BE2C (cell line): ENCODE measurements around the gene DOC2B.

Experiments used
- DNase-seq: peaks from one replicate; pipeline ENCODE4 v3.0.0-alpha.2; 2020
- H3K27me3 ChIP-seq: fragments of 250-450 bp; sonication (Bioruptor Pico); 2 replicates; pipeline ENCODE4 v1.5.1; 2020; ENCODE audit warnings: mild to moderate bottlenecking
- H3K36me3 ChIP-seq: fragments of 250-450 bp; sonication (Bioruptor Pico); 2 replicates; pipeline ENCODE4 v1.5.1; 2020; ENCODE audit warnings: mild to moderate bottlenecking
- H3K4me1 ChIP-seq: fragments of 250-450 bp; sonication (Bioruptor Pico); 2 replicates; pipeline ENCODE4 v1.5.1; 2020
- H3K4me3 ChIP-seq: 2 replicates; pipeline ENCODE4 v1.5.1; 2011; ENCODE audit warnings: low read depth, low read length
- H3K9me3 ChIP-seq: fragments of 250-450 bp; sonication (Bioruptor Pico); 2 replicates; pipeline ENCODE4 v1.5.1; 2020
- CTCF ChIP-seq: IDR thresholded peaks from 2 replicates; pipeline ENCODE4 v1.5.1; 2012; ENCODE audit warnings: mild to moderate bottlenecking, low read depth, low read length

Gene DOC2B

DNA sequence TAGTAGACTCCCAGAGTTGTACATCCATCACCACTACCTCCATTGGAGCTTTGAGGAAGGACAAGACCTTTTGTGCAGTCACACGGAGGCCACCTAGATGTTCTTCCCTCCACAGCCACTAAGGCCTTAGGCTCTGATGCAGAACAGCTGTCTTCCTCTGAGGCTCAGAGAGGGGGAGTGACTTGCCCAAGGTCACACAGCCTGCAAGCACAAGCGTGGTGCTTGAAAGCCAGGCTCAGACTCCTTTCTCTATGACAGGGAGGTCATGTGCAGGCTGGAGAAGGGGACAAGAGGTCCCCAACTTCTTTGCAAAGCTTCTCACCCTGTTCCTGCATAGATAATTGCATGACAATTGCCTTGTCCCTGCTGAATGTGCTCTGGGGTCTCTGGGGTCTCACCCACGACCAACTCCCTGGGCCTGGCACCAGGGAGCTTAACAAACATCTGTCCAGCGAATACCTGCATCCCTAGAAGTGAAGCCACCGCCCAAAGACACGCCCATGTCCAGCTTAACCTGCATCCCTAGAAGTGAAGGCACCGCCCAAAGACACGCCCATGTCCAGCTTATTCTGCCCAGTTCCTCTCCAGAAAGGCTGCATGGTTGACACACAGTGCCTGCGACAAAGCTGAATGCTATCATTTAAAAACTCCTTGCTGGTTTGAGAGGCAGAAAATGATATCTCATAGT is 31.4 kb downstream of the DOC2B start:
- Histone ChIP-seq H3K4me1 (no peaks in the 10 kb centered on the region), H3K9me3 (no peaks in the 10 kb centered on the region), H3K27me3 (no peaks in the 10 kb centered on the region), H3K4me3 (no peak overlapping the region), H3K36me3 (no peaks in the 10 kb centered on the region)
- no peak for TF ChIP-seq CTCF
- no peak for DNase-seq

- Histone ChIP-seq H3K4me1 (no peaks in the 10 kb centered on the region), H3K27me3 (no peaks in the 10 kb centered on the region), H3K4me3 (no peak overlapping the region), H3K9me3 (no peaks in the 10 kb centered on the region), H3K36me3 (no peaks in the 10 kb centered on the region)
- TF ChIP-seq CTCF, result no peak
- DNase-seq, result no peak
Observed at GRCh38 chr17:149231-149630, 32.2 kb downstream of the DOC2B start.

- H3K36me3 ChIP-seq, result no peaks in the 10 kb centered on the region
- no peak for TF ChIP-seq CTCF
- no peaks in the 10 kb centered on the region for H3K9me3 ChIP-seq
- no peak overlapping the region for H3K4me3 ChIP-seq
- DNase-seq, result no peak
- no peaks in the 10 kb centered on the region for H3K4me1 ChIP-seq
- H3K27me3 ChIP-seq, result no peaks in the 10 kb centered on the region
Observed at GRCh38 chr17:148757-149156, 32.7 kb downstream of the DOC2B start.

GRCh38 chr17:147796-148740 is 33.4 kb downstream of the DOC2B start:
- Histone ChIP-seq H3K4me1 (no peaks in the 10 kb centered on the region), H3K4me3 (no peak overlapping the region), H3K9me3 (no peaks in the 10 kb centered on the region), H3K36me3 (no peaks in the 10 kb centered on the region), H3K27me3 (no peaks in the 10 kb centered on the region)
- no peak for DNase-seq
- TF ChIP-seq CTCF, result no peak

GRCh38 chr17:146983-147761 is 34.3 kb downstream of the DOC2B start:
- Histone ChIP-seq H3K9me3 (no peaks in the 10 kb centered on the region), H3K4me3 (no peak overlapping the region), H3K4me1 (no peaks in the 10 kb centered on the region), H3K36me3 (no peaks in the 10 kb centered on the region), H3K27me3 (no peaks in the 10 kb centered on the region)
- TF ChIP-seq CTCF, result no peak
- no peak for DNase-seq
